ENCODE data around the gene PDK1. TPM values are rescaled to one million over a fixed set of nuclear protein-coding genes. Genes with fewer than 3 reads are reported as not detected.
"Not testable (repeated sequence)": the region's sequence is repeated elsewhere in the genome, so short reads cannot be mapped to it uniquely, and the experiment has no call there.

The PDK1 gene
- total RNA-seq: 14.6 TPM
- long read RNA-seq, full-length matches to known transcripts: 1 of 17 reads
- long read RNA-seq, partial matches to known transcripts: 4 of 17 reads
- long read RNA-seq, other reads (novel, unspliced or antisense): 12 of 17 reads

DNA sequence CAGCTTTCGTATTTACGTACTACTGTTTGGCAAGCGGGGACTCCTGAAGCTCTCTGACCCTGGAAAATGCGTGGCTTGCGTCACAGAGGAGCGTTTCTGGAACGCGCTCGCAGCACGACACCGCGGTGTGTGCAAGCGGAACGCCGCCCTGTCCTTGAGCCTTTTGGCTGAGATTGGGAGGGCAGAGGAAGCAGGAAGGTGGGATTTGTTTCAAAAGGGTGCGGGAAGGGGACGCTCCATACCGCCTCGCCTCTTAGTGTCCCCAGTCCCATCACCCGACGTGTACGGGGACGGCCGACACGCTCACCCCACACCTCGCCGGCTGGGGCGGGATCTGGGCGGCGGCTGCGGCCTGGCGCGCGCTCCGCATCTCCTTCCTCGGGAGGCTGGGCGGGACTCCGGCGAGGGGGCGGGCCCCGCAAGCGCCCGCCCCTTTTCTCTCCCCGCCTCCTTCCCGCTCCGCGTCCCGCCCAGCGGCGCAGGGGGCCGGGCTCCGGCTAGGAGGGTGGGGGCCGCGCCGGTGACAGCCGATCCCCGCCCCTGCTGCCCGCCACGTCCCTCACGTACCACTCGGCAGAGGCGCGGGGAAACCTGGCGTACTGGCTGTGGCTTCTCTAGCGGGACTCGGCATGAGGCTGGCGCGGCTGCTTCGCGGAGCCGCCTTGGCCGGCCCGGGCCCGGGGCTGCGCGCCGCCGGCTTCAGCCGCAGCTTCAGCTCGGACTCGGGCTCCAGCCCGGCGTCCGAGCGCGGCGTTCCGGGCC is at the start of gene PDK1:
Gene PDK1 (plus strand): TSS at position 569 of the 762 bp plus-strand sequence. CDS start 61 bp downstream, at position 630.
- peak; percentile 96 for DNase-seq (ENCODE audit: low spot score)

- DNase-seq (ENCODE audit: low spot score): no peak
These were observed 48.7 kb upstream of the PDK1 start for GRCh38 chr2:172507199-172507598.

DNA sequence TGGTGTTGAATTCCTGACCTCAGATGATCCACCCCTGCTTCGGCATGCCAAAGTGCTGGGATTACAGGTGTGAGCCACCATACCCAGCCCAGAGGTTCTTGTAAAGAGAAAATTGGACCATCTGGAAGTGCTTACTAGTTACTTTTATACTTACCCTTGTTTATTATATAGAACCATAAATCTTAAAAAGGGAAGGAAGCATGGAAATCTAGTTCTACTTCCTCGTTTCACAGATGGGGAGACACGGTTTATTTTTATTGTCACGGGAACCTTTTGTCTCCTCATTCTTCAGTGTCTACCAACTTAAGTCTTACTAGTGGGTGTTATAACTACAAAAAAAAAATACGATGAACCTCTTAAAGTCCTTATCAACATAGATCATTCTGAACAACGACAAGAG is 45.8 kb upstream of the PDK1 start:
- no peak for DNase-seq (ENCODE audit: low spot score)

GRCh38 chr2:172510548-172510947 is 45.3 kb upstream of the PDK1 start:
- DNase-seq (ENCODE audit: low spot score): no peak

DNA sequence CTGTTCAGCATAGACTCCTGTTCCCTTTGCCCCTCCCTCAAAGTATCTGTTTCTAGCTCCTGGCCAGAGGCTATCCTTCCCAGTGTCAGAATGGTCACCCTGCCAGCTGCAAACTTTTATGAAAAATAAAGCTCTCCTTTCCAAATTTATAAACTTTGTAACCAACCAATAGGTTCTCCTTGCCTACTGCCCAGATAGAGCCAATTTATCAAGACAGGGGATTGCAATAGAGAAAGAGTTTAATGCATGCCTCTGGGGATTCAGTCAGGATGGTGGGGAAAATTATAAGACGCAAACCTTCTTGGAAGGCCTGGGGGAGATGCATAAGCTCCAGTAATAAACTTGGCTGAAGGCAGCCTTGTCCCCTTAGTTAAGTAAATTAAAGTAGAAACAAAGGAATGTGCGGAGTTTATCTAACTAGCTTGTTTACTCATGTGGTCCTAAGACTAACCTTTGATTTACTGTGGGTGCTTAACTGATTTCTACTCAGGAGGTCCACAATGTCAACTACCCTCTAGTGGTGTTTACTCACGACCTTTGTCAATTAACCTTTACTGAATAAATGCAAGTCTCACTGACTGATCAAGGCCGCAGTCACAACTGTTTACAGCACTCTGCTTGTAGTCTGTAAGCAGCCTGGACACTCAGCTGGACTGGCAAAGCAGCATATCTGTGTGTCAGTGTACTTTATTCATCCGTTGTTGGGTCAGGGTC is 42.9 kb upstream of the PDK1 start:
- DNase-seq (ENCODE audit: low spot score): no peak

GRCh38 chr2:172513524-172513900 is 42.4 kb upstream of the PDK1 start:
- DNase-seq (ENCODE audit: low spot score): no peak

DNA sequence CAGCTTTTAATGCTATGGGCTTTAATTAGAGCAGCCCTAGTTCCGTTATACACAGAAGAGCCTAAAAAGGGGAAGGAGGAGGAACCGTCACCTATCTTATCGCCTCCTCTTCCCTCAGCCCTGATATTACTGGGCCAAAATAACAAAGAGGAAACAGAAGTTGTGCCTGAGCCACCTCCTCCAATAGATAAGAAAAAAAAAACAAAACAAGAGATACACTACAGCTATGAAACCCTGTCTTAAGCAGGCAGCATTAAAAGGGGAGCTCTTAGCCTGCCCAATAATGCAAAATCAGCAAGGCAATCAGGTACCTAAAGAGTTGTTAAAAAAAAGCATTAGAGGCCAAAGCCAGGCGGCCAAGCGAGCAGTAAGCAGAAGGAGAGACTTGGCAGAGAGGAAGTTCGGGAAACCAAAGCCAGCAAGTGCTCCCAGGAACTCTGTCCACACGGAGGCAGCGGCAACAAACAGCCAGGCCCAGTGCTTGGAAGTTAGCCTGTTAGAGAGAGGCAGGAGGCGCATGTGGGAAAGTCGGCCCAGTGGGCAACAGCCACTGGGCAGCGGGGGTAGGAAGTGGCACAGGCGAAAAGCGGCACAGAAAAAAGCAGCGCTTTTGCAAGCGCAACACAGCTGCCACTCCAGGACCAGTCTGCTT is 41.8 kb upstream of the PDK1 start:
- no peak for DNase-seq (ENCODE audit: low spot score)

DNA sequence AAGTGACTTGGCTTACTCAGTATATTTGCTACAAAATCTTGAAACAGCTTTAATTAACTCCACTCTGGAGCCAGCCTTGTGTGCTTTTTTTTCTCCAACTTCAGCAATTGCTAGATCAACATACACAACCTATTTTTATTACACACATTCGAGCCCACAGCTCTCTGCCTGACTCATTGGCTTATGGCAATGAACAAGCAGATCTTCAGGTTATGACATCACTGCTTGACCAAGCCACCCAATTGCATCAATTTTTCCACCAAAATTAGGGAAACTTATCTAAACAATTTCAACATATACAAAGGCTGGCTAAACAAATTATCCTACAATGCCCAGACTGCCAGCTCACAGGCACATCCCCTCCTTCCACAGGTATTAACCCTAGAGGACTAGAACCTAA is 39.6 kb upstream of the PDK1 start:
- DNase-seq (ENCODE audit: low spot score): no peak

GRCh38 chr2:172518995-172519394 is 36.9 kb upstream of the PDK1 start:
- DNase-seq (ENCODE audit: low spot score): no peak

DNA sequence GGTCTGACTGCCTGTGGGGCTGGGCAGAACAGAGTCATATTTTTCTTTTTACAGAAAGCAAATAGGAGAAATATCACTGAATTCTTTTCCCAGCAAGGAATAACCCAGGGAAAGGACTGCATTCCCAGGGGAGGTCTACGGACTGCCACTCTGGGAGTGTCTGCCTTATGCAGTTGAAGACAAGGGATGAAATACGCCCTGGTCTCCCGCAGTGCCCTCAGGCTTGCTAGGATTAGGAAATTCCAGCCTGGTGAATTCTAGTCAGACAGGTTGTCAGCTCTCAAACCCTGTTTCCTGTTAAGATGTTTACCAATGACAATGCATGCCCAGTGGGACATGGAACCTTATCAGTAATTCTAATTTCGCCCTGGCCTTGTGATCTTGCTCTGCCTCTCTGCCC is 30.3 kb upstream of the PDK1 start:
- no peak for DNase-seq (ENCODE audit: low spot score)

- no peak for DNase-seq (ENCODE audit: low spot score)
These were observed 24.6 kb upstream of the PDK1 start for GRCh38 chr2:172531309-172531708.

GRCh38 chr2:172532461-172532860 is 23.4 kb upstream of the PDK1 start:
- not testable (repeated sequence) for DNase-seq (ENCODE audit: low spot score)

- no peak for DNase-seq (ENCODE audit: low spot score)
These were observed 22.2 kb upstream of the PDK1 start for GRCh38 chr2:172533687-172534086.

DNA sequence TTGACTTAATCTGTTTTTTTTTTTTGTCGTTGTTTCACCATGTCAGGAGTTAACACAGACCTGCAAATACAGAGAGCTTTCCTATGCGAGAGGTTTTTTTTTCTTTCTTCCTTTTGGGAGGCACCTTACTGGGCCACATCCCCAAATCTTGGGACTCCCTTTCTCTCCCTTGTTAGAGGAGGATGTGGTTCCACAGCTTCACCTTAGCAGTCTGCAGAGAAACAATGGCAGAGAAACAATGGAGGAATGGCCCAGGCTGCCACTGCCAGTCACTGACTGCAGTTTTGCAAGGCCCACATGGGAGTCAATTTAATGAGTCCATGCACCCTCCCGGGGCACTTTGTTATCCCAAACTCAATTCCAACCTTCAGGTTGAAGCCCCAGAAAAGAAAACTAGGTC is 20.8 kb upstream of the PDK1 start:
- no peak for DNase-seq (ENCODE audit: low spot score)

DNA sequence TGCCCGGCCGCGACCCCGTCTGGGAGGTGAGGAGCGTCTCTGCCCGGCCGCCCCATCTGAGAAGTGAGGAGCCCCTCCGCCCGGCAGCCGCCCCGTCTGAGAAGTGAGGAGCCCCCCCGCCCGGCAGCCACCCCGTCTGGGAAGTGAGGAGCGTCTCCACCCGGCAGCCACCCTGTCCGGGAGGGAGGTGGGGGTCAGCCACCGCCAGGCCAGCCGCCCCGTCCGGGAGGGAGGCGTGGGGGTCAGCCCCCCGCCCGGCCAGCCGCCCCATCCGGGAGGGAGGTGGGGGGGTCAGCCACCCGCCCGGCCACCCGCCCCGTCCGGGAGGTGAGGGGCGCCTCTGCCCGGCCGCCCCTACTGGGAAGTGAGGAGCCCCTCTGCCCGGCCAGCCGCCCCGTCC is 18.0 kb upstream of the PDK1 start:
- not testable (repeated sequence) for DNase-seq (ENCODE audit: low spot score)

GRCh38 chr2:172539767-172540166 is 16.1 kb upstream of the PDK1 start:
- no peak for DNase-seq (ENCODE audit: low spot score)

DNA sequence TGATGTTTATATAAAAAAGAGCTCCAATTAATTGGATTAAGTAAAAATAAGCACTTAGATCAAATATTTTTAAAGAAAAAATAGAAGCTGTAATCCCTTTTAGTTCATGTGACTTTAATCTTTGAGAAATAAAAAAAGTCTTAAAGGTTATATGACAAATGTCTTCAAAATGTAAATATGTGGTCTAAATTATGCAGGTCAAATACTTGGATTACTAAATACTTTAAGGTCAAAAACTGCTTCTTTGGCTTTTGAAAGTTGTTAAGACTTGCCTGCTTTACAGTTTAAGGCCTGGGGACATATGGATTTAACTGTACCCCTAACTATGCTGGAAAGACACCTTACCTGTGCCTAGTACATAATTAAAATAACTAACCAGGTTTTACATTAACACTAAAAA is 15.5 kb upstream of the PDK1 start:
- no peak for DNase-seq (ENCODE audit: low spot score)

- no peak for DNase-seq (ENCODE audit: low spot score)
These were observed 10.3 kb upstream of the PDK1 start for GRCh38 chr2:172545408-172546075.

- no peak for DNase-seq (ENCODE audit: low spot score)
These were observed 6.8 kb upstream of the PDK1 start for GRCh38 chr2:172549131-172549530.

- DNase-seq (ENCODE audit: low spot score): not testable (repeated sequence)
These were observed 6.1 kb upstream of the PDK1 start for GRCh38 chr2:172549802-172550201.

GRCh38 chr2:172550419-172550818 is 5.5 kb upstream of the PDK1 start:
- no peak for DNase-seq (ENCODE audit: low spot score)

DNA sequence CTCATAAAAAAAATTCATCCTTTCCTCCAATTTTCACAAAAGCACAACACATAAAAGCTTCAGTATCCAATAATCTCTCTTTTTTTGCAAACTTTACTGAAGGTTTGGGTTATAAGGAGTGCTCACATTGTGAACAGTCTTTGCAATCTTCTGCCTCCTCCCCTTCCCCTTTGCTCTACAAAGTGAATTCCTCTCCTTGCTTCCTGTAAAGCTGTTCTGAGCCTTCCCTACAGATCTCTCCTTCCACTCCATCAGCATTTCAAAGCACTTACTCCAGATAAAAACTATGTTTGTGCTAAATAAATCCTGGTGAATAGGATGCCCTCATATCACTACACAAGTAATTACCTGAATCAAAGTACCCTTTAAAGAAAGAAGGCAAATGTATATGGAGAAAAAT is 4.6 kb upstream of the PDK1 start:
- DNase-seq (ENCODE audit: low spot score): no peak
